Measurements from ENCODE around the gene PADI1.

PADI1 gene

GRCh38 chr1:17258758-17259130 is 53.8 kb downstream of the PADI1 start:
- DNase-seq (ENCODE audit: low read depth), result no peak
- H3K4me3 ChIP-seq (ENCODE audit: low read depth, low read length), result no peak overlapping the region
- TF ChIP-seq POLR2A (IDR thresholded peaks at IDR 0.05; ENCODE audit: extremely low read depth, insufficient read length) (no peak), MAX (IDR thresholded peaks at IDR 0.05; ENCODE audit: low read depth, low read length) (no peak)

DNA sequence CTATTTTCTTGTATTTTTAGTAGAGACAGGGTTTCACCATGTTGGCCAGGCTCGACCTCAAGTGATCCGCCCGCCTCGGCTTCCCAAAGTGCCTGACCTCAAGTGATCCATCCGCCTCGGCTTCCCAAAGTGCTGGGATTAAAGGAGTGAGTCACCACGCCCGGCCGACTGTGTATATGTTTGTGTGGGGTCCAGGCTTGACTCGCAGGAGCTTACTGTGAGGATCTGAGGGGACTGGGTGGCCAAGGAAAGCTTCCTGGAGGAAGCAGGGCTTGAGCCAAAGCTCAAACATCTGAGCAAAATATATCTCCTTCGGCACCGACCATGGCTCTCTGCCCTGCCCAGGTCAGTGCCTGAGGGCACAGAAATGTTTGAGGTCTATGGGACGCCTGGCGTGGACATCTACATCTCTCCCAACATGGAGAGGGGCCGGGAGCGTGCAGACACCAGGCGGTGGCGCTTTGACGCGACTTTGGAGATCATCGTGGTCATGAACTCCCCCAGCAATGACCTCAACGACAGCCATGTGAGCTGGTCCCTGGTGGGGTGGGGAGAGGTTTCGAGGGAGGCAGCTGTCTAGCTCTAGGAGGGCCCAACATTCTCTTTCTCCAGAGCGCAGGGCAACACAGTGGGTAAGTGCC is 54.4 kb downstream of the PADI1 start:
- DNase-seq (ENCODE audit: low read depth), result no peak
- TF ChIP-seq POLR2A (IDR thresholded peaks at IDR 0.05; ENCODE audit: extremely low read depth, insufficient read length), result no peak
- no peak for TF ChIP-seq CTCF (IDR thresholded peaks at IDR 0.05; ENCODE audit: low read depth, low read length)
- no peak for TF ChIP-seq MYC (IDR thresholded peaks at IDR 0.05; ENCODE audit: low read depth, low read length)
- TF ChIP-seq MAX (IDR thresholded peaks at IDR 0.05; ENCODE audit: low read depth, low read length), result no peak
- H3K4me3 ChIP-seq (ENCODE audit: low read depth, low read length), result no peak overlapping the region

- no peak for DNase-seq (ENCODE audit: low read depth)
- TF ChIP-seq MYC (IDR thresholded peaks at IDR 0.05; ENCODE audit: low read depth, low read length) (no peak), POLR2A (IDR thresholded peaks at IDR 0.05; ENCODE audit: extremely low read depth, insufficient read length) (no peak), MAX (IDR thresholded peaks at IDR 0.05; ENCODE audit: low read depth, low read length) (no peak), CTCF (IDR thresholded peaks at IDR 0.05; ENCODE audit: low read depth, low read length) (no peak)
- no peak overlapping the region for H3K4me3 ChIP-seq (ENCODE audit: low read depth, low read length)
These were observed 55.3 kb downstream of the PADI1 start for GRCh38 chr1:17260264-17260663.

- no peak for DNase-seq (ENCODE audit: low read depth)
- TF ChIP-seq MAX (IDR thresholded peaks at IDR 0.05; ENCODE audit: low read depth, low read length) (no peak), CTCF (IDR thresholded peaks at IDR 0.05; ENCODE audit: low read depth, low read length) (no peak), POLR2A (IDR thresholded peaks at IDR 0.05; ENCODE audit: extremely low read depth, insufficient read length) (no peak), MYC (IDR thresholded peaks at IDR 0.05; ENCODE audit: low read depth, low read length) (no peak)
- H3K4me3 ChIP-seq (ENCODE audit: low read depth, low read length), result no peak overlapping the region
These were observed 55.8 kb downstream of the PADI1 start for GRCh38 chr1:17260738-17261137.

GRCh38 chr1:17263936-17264335 is 59.0 kb downstream of the PADI1 start:
- DNase-seq (ENCODE audit: low read depth), result no peak
- TF ChIP-seq CTCF (IDR thresholded peaks at IDR 0.05; ENCODE audit: low read depth, low read length) (no peak), MAX (IDR thresholded peaks at IDR 0.05; ENCODE audit: low read depth, low read length) (no peak), MYC (IDR thresholded peaks at IDR 0.05; ENCODE audit: low read depth, low read length) (no peak), POLR2A (IDR thresholded peaks at IDR 0.05; ENCODE audit: extremely low read depth, insufficient read length) (no peak)
- H3K4me3 ChIP-seq (ENCODE audit: low read depth, low read length), result no peak overlapping the region

- no peak overlapping the region for H3K4me3 ChIP-seq (ENCODE audit: low read depth, low read length)
- no peak for DNase-seq (ENCODE audit: low read depth)
- TF ChIP-seq MYC (IDR thresholded peaks at IDR 0.05; ENCODE audit: low read depth, low read length), result no peak
- TF ChIP-seq CTCF (IDR thresholded peaks at IDR 0.05; ENCODE audit: low read depth, low read length), result no peak
- no peak for TF ChIP-seq MAX (IDR thresholded peaks at IDR 0.05; ENCODE audit: low read depth, low read length)
- TF ChIP-seq POLR2A (IDR thresholded peaks at IDR 0.05; ENCODE audit: extremely low read depth, insufficient read length), result no peak
These were observed 59.5 kb downstream of the PADI1 start for GRCh38 chr1:17264470-17264869.
